ENCODE results near the gene LIMD2.

The LIMD2 gene

GRCh38 chr17:63700528-63701455 lies 867 bp upstream of the LIMD2 start:
- peak; percentile 37 to 45 for DNase-seq

DNA sequence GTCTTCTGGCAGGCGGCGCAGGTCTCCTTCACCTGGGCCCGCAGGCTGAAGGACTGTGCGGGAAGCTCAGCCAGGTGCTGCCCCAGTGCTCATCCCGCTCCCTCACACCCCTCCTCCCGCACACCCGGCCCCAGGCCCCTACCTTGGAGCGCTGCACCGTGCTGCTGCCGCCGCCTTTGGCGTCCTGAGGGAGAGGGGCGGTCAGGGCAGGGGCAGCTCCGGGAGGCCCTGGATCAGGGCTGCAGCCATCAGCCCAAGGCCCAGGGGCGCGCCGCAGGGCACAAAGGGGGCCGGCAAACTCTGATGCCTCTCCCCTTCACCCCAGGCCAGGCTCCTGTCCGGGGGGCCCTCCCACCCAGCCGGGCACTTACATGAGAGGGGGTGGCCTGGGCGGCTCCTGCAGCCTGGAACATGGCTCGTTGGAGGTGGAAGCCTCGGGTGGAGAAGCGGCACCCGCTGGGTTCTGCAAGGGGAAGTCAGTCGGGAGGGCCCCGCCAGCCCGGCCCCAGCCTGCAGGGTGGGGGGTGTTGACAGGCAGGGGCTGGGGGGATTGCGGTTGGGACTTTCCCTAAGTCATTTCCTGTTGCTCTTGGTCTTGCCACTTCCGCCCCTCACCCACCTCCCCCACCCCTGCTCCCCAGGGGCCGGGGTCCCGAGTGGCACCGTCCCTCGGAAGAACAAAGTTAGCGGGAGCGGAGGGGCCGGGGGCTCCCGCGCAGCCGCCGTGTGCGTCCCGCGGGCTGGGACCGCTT lies 863 bp downstream of the LIMD2 start:
- peak; percentile 74 for DNase-seq

DNA sequence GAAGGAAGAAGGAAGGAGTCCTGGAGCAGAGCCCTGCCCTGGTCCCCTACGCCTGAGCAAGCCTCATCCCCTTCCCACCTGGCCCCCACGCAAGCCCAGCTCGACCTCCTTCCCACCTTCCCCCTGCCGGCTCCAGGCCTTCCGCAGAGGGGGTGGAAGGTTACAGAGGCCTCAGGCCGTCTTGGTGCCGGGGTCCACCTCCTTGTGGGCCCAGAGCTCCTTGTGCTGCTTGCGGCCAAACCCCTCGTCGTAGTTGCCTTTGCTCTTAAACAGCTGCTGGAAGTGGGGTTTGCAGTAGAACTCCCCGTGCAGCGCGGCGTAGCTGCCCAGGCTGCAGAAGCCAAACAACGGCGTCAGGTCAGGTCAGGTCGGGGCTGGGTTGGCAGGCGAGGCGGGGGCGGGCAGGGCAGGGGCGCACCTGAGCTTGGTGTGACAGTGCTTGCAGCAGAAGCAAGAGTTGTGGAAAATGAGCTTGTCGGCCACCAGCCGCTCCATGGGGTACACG lies 1.5 kb downstream of the LIMD2 start:
- peak; percentile 30 to 40 for DNase-seq

DNA sequence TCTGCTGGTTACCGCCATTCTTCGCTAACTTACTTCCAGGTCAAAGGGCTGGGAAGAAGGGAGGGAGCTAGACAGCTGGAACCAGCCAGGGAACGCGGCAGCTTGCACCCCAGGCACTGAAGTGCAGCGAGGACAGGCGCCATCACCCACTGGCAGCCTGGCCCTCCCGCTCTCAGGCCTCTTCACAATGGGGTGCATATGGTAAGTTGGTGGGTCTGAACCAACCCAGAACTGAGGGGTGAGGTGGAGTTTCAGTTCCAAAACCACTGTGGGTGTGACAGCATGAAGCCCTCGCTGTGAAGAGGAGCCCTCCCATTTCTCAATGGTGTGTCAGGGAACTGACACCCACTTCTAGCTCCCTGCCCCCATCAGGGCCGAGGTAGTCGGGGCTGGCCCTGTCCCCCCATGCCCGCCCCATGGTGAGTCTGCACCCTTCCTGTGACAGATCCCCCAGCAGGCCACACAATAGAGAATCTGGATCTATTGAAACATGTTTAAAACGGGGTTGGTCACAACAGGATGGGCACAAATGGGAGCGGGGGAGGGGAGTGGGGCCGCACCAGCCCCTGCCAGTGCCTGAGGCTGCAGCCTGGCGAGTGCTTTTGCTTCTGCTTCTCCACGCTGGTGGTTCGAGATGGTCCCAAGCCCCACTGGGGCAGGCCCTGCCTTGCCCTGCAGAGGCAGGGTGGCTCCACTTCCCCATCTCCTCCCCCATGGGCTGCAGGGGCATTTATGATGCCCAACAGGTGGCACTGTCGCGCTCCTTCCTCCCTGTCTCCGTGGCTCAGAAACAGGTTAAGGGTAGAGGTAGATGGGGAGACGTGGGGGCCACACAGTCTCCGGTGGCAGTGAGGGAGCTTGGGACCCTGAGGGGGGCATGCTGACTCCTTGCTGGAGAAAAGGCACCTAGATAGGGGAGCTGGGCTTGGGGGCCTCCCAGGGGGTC lies 2.3 kb downstream of the LIMD2 start:
- DNase-seq, result peak; percentile 75 to 76

DNA sequence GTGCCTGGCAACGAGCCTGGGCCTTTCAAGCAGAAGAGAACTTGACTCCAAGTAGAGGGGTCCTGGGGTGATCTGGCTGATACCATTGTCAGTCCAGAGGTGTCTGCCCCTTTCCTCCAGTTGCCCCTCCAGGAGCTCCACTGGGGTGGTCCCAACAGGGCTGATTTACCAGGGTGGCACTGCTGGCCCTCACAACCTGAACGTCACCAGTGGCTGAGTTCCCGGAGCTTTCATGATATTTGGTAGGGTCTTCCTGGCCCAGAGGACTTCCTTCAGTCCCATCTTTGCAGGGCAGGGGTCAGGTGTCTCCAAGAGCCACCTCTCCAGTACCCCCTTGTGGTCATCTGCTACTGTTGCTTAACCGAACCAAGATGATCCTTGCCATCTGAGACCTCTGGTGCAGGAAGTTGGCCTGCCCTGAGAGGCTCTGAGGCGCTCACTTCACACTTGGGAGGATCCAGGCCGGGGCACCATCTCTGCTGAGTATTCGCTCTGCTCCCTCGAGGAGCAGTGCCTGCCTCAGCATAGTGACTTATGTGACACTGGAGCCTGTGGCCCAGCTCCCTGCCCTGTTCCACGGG lies 3.5 kb downstream of the LIMD2 start:
- DNase-seq, result no peak

GRCh38 chr17:63695889-63696288 lies 4.0 kb downstream of the LIMD2 start:
- no peak for DNase-seq

GRCh38 chr17:63694950-63695773 lies 4.8 kb downstream of the LIMD2 start:
- no peak for DNase-seq

DNA sequence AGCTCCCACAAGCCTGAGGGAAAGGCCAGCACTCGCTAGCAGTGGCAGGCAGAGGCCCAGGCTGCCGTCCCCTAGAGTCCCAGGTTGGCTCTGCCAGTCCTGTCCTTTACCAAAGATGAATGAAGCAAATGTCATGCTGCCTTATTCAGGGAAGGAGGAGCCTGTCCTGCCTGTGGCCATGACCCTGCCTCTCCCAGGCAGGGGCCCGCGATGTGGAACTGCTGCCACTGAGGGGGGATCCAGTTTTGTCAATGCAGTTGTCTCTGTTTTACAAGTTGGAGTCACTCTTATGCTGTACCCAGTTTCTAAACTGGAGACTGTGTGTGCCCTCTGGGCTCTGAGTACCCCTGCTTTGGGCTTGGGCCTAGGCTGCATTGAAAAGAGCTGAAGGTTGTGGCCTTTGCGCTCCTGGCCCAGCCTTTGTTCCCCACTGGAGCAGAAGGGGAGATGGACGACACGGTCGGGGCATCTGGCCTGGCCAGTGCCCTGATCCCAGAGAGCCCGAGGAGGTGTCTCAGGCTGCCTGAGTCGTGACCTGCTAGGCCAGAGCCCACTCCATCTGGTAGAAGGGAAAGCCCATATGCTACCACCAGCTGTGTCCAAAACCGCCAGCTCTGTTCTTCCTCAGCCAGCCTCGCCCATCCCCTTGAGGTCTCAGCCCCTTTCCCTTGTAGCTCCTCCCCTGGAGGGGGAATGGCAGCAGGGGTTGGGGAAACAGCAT lies 5.5 kb downstream of the LIMD2 start:
- no peak for DNase-seq

DNA sequence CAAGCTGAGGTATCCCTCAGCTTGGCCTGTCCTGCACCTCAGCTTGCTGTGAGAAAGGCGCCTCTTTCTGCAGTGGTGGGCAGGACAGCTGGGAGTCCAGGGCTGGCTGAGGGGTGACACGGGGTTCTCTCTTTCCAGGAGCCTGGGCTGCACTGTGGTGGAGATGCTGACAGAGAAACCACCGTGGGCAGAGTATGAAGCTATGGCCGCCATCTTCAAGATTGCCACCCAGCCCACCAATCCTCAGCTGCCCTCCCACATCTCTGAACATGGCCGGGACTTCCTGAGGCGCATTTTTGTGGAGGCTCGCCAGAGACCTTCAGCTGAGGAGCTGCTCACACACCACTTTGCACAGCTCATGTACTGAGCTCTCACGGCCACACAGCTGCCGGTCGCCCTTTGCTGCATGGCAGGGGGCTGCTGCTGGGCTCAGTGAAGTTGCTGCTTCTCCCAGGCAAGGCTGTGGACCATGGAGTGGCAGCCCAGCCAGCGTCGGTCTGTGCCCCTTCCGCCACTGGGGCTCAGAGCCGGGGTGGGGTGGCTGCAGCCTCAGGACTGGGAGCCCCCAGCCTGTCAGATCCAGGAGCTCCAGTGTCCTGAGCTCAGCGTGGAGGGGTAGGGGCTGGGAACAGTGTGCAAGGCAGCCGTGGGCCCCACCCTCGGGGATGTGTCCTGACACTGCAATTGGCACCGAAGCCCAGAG lies 6.4 kb downstream of the LIMD2 start:
- no peak for DNase-seq

GRCh38 chr17:63692195-63692816 lies 7.6 kb downstream of the LIMD2 start:
- no peak for DNase-seq

- no peak for DNase-seq
Observed at GRCh38 chr17:63689479-63689878, 10.4 kb downstream of the LIMD2 start.

GRCh38 chr17:63688396-63689020 lies 11.4 kb downstream of the LIMD2 start:
- DNase-seq, result no peak

DNA sequence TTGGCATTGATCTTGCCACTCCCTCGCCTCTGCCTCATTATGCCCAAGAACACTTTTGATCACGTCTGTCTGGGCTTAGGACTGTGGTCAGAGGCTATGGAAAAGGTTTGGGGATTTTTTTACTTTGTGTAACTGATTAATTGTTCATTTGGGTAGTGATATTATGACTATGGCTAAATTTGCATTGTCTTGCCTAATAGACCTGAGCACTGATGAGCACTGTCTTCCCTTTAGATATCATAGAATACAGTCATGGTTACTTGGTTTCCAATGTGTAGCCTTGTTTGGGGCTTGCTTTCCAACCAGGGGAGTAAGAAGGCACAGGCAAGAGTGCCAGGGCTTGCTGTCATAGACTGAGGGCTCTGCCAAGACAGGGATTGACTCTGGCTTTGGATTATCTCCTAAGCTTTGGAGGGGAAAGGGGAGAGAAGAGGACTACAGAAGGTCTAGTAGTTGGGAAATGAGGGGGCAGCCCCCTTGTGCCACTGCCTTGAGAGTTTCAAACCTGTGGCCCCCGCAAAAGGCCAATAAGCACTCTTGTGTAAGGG lies 13.7 kb downstream of the LIMD2 start:
- no peak for DNase-seq

DNA sequence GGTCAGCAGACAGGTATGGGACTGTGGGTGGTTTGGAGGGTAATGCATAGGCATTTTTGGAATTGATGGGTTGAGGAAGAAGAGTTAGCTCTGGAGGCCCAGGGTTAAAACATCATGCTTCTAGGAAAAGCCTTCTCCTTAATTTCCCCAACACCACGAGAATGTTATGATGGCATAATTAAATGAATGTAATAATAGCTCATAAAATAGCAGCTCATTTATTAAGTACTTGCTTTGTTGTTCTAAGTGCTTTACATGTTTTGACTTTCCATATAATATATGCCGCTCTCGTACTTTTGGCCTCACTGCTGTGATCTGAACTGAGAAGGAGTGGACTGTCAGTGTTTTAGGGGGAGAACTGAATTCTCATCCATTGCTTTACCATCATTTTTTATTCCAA lies 14.3 kb downstream of the LIMD2 start:
- no peak for DNase-seq

GRCh38 chr17:63685041-63685440 lies 14.9 kb downstream of the LIMD2 start:
- DNase-seq, result no peak

GRCh38 chr17:63682981-63683380 lies 16.9 kb downstream of the LIMD2 start:
- DNase-seq, result no peak

DNA sequence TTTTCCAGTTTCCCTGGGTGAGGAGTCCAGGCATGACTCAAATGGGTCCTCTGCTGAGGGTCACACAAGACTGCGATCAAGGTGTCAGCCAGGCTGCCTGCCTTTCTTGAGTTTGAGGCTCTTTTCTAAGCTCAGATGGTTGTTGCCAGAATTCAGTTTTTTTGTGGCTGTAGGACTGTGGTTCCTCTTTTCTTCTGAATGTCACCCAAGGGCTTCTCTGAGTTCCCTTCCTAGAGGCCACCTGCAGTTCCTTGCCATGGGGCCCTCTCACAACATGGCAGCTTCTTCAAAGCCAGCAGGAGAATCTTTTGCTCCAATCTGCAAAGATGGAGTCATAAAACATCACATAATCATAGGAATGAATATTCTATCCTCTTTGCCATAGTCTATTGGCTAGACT lies 17.5 kb downstream of the LIMD2 start:
- DNase-seq, result no peak

DNA sequence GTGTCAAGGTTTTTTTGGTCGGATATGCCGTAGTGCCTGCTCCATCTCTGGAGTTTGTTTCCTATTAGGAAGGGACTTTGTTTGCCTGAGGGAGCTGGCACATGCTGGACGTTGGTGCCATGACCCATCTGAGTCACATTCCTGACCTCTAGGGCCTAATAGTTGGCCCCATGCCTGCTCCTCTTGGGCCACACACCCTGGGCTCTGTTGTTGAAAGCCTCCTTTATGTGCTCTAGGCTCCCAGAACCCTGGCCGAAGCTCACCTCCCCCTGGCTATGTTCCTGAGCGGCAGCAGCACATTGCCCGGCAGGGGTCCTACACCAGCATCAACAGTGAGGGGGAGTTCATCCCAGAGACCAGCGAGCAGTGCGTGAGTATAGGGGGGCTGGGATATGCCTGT lies 18.4 kb downstream of the LIMD2 start:
- no peak for DNase-seq

- DNase-seq, result no peak
Observed at GRCh38 chr17:63680700-63681099, 19.2 kb downstream of the LIMD2 start.
